CD1c-positive myeloid dendritic cell (primary cell): ENCODE results near the gene CLIC5.

Source experiments
- DNase-seq: peaks from one replicate; pipeline ENCODE4 v3.0.0-alpha.2; 2016; ENCODE audit errors: extremely low spot score

CLIC5 gene

DNA sequence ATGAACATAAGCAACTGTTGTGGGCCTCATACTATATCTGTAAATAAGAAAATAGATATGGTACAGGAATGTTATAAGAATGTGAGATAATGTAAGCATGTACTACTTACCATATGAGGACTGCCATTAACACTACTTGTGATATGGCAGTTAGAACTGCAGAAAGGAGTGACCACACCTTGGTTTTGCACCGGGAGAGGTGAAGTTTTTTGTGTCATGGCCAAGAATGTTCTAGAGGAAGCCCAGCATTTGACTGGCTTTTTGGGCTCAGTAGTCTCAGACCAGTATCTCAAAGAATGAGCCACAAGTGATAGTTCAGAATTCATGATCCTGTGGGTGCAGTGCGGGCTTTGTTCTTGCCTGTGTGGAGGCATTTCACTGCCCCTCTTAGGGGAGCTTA, 123.5 kb downstream of the CLIC5 start:
- DNase-seq = no peak

DNA sequence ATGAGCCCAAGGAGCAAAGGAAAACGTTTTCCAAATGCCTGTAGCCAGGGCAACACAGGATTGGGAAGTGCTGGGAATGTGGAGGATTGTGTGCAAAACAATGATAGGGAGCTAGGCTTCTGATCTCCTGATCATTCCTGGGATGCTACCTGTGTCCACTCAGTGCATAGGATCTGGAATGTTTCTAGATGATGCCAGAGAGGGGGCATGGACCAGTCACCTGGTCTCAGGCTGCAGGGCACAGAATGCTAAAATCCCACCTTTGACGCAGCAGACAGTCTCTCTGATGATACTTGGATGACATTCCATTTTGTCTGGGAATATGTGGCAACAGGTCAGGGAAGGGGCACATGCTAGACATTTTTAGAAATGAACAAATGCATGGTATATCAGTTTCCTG, 128.9 kb downstream of the CLIC5 start:
- DNase-seq = no peak

DNA sequence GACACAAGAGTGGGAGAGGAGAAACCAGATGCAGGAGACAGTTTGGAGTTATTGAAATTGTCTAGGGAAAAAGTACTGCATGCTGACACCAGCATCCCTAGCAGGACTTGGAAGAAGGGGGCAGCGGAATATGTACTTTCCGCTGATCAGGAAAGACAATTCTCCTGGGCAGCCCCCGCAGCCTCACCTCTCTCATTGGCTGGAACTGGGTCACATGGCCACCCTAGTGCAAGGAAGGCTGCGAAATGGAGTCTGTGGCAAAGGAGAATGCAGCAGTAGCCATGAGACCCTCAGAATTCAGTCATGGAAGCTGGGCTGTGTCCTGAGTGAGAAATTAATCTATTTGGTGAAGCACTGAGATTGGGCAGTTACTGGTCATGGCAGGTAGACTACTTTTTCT, 131.3 kb downstream of the CLIC5 start:
- no peak for DNase-seq

- no peak for DNase-seq
These were observed 133.0 kb downstream of the CLIC5 start for GRCh38 chr6:45882671-45883070.

GRCh38 chr6:45881705-45882467, 133.8 kb downstream of the CLIC5 start:
- DNase-seq = no peak

- DNase-seq = no peak
These were observed 135.0 kb downstream of the CLIC5 start for GRCh38 chr6:45880676-45881075.

DNA sequence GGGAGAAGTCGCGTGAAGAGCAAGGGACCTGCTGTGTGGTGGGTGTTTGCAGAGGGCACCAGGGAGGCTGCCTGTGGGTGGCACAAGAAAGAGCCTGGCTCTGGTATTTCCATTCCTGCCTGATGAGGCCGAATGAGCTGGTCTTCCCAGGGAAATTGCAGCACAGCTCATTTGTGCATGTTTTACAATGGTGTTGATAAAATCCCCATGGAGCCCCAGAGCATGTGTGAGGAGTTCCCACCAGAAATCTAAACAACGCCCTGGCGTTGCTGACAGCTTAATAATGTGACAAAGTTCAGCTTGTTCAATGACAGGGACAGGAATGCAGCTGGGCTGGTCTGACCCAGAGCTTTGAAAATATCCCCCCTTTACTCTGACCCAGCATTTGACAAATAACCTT, 135.5 kb downstream of the CLIC5 start:
- DNase-seq = no peak

GRCh38 chr6:45877970-45878590, 137.6 kb downstream of the CLIC5 start:
- no peak for DNase-seq

GRCh38 chr6:45872827-45873365, 142.8 kb downstream of the CLIC5 start:
- DNase-seq = no peak

- DNase-seq = no peak
These were observed 145.1 kb downstream of the CLIC5 start for GRCh38 chr6:45870531-45870930.

- DNase-seq = no peak
These were observed 151.0 kb downstream of the CLIC5 start for GRCh38 chr6:45864651-45865050.

DNA sequence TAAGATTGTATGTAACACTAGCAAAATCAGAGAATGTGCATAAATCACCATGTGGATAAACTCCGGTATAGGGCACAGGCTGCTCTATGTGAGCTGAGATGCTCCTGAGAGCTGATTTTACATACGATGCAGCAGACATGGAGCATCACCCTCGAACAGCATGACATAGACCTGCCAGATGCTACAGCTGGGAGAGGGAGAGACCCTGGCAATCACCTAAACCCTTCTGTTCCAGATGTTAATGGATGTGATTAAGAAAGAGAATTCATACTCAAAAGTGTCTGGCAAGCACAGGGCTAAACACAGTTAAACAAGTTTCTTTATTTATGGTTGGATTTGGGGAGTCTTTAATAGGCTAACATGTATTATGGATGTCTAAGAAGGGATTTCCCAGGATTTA, 157.0 kb downstream of the CLIC5 start:
- no peak for DNase-seq

DNA sequence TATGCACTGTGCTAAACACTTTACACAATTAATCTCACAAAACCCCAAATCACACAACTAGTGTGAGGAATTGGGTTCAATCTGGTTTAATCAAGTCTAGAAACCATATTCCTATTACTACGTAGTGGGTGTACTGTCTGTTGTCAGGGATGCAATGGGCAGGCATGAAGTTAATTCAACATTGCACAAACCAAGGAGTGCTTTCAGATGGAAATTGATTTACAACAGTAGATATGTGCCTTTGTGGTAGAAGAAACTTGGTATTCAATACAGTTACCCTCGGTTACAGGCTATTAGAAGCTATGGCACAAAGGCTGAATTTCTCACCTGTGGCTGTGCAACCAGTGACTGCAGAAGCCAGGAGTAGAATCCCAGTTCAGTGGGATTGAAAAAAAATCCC, 157.8 kb downstream of the CLIC5 start:
- no peak for DNase-seq

GRCh38 chr6:45855642-45856394, 159.8 kb downstream of the CLIC5 start:
- no peak for DNase-seq

DNA sequence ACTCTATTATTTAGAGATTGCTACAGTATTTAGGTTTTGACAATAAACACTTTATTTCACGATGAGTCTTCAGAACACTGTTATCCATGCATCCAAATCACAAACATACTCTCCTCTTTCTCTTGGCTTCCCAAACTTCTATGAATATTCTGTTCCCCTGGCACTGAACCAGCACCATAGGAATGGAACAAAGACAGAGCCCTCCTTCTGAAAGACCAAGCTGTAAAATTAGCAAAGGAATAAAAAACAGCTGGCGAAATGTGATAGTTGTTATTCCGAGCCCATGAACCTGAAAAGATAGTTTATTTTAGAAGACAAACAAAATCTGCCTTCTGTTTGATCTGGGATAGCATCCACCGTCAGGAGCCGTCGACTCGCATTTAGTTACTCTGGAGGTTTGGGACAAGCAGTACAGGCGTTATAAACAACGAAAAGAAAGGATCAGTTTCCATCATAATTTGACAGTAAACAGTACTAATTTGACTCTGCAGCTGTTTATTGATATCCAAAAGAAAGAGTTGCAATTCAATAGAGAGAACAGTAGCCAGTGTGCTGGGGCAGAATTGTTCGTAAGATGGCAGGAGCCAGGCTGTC, 161.4 kb downstream of the CLIC5 start:
- DNase-seq = no peak

GRCh38 chr6:45851034-45851400, 164.6 kb downstream of the CLIC5 start:
- no peak for DNase-seq

DNA sequence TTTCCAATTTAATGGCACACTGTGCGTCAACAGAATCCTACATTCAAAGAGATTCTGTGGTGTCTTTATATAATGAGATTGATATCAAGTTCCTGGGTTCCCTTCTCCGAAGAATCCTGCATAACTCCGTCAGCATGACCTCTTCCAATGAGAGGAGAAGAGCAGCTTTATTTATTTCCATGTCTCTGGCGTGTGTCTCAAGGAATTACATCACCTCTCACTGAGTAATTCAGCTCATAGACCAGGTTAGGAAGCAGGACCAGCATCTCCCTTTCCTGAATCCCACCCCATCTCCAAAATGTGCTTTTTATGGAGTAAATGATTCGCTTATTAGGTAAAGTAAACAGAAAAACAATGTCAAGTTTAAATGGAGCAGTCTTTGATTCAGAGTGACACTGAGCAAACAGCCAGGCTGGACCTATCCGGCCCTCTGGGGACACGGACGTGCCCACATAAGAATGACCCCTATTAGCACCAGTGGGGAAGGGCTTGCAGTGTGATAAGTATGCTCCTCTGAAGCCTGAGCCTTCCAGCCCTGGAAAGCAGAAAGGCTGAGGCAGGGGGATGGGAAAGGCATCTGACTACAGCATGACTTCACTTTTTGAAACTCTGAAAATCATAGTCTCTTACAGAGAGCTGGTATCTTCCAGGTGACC, 165.2 kb downstream of the CLIC5 start:
- no peak for DNase-seq

DNA sequence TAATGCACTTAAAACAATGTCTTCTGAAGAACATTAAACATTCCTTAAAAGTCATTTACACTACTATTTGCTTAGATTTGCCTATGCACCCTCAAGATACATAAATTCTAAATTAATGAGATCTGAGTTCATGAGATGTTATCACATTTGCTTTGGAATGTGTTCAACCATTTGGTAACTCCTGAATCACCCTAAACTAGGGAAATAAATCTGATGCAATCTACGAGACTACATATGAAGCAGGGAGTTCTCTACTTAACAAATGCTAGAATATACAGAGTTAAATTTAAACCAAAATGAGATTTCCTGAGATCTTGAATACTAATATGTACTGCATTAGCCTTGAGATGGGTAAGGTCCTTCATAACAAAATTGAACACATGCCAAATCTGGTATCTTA, 170.1 kb downstream of the CLIC5 start:
- DNase-seq = no peak

GRCh38 chr6:45844986-45845385, 170.7 kb downstream of the CLIC5 start:
- no peak for DNase-seq

DNA sequence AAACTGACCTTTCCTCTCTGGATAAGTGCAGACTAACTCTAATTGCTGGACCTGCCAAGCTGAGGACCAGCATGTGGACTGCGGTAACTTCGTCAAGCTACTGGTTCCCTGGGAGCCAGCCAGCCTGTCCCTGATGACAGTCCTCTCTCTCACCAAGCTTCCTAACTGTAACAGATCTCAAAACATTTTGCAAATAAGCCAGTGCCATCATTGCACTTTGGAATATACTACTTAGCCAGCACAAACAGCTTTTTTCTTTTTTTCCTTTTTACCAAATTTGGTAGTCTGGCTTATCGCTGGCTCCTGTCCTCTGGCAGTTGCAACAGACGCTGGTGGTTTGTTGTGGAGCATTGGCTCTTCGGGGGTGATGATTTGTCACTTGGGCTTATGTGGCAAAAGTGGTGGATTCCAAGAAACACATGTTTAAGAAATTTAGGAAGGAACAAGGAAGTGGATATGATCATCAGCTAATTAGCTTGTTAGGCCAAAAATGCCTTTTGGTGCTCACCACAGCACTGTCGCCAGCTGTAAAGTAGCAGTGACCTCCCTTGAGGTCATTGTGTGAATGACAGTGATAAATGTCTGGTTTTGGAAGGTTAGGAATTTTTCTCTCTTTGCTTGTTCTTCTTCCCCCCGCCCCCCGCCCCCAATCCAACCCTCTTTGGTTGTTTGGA, 171.7 kb downstream of the CLIC5 start:
- no peak for DNase-seq

- no peak for DNase-seq
These were observed 174.6 kb downstream of the CLIC5 start for GRCh38 chr6:45841062-45841461.
